ENCODE measurements around the gene GLT6D1.

The GLT6D1 gene

GRCh38 chr9:135613946-135614805, 25.2 kb downstream of the GLT6D1 start:
- no peaks in the 10 kb centered on the region for H3K36me3 ChIP-seq (ENCODE audit: control insufficient read depth, insufficient read depth, low read length)
- no peak overlapping the region for H3K4me2 ChIP-seq (ENCODE audit: low read length)
- H3K9me3 ChIP-seq (ENCODE audit: control insufficient read depth, low read length): no peaks in the 10 kb centered on the region
- H3K4me3 ChIP-seq (ENCODE audit: low read depth, low read length): no peak overlapping the region
- no peak for TF ChIP-seq CTCF (IDR thresholded peaks at IDR 0.05)
- H3K27me3 ChIP-seq (ENCODE audit: control insufficient read depth, insufficient read depth, low read length): no peaks in the 10 kb centered on the region
- no peaks in the 10 kb centered on the region for H3K79me2 ChIP-seq
- H2AFZ ChIP-seq: no peak overlapping the region
- H3K4me1 ChIP-seq: no peaks in the 10 kb centered on the region
- no peak overlapping the region for H3K9ac ChIP-seq
- H3K27ac ChIP-seq: no peak overlapping the region

GRCh38 chr9:135612981-135613910, 26.1 kb downstream of the GLT6D1 start:
- Histone ChIP-seq H3K9ac (no peak overlapping the region), H3K4me2 (ENCODE audit: low read length) (no peak overlapping the region), H3K27me3 (ENCODE audit: control insufficient read depth, insufficient read depth, low read length) (no peaks in the 10 kb centered on the region), H3K4me3 (ENCODE audit: low read depth, low read length) (no peak overlapping the region), H3K4me1 (no peaks in the 10 kb centered on the region), H3K27ac (no peak overlapping the region), H2AFZ (no peak overlapping the region), H3K36me3 (ENCODE audit: control insufficient read depth, insufficient read depth, low read length) (no peaks in the 10 kb centered on the region), H3K9me3 (ENCODE audit: control insufficient read depth, low read length) (no peaks in the 10 kb centered on the region), H3K79me2 (no peaks in the 10 kb centered on the region)
- TF ChIP-seq CTCF (IDR thresholded peaks at IDR 0.05): no peak

GRCh38 chr9:135612437-135612836, 26.9 kb downstream of the GLT6D1 start:
- Histone ChIP-seq H2AFZ (no peak overlapping the region), H3K4me3 (ENCODE audit: low read depth, low read length) (no peak overlapping the region), H3K4me2 (ENCODE audit: low read length) (no peak overlapping the region), H3K9ac (no peak overlapping the region), H3K36me3 (ENCODE audit: control insufficient read depth, insufficient read depth, low read length) (no peaks in the 10 kb centered on the region), H3K4me1 (no peaks in the 10 kb centered on the region), H3K9me3 (ENCODE audit: control insufficient read depth, low read length) (no peaks in the 10 kb centered on the region), H3K27me3 (ENCODE audit: control insufficient read depth, insufficient read depth, low read length) (no peaks in the 10 kb centered on the region), H3K27ac (no peak overlapping the region), H3K79me2 (no peaks in the 10 kb centered on the region)
- no peak for TF ChIP-seq CTCF (IDR thresholded peaks at IDR 0.05)

- Histone ChIP-seq H3K9ac (no peak overlapping the region), H3K9me3 (ENCODE audit: control insufficient read depth, low read length) (no peaks in the 10 kb centered on the region), H3K79me2 (no peaks in the 10 kb centered on the region), H3K4me2 (ENCODE audit: low read length) (no peak overlapping the region), H3K36me3 (ENCODE audit: control insufficient read depth, insufficient read depth, low read length) (no peaks in the 10 kb centered on the region), H3K4me3 (ENCODE audit: low read depth, low read length) (no peak overlapping the region), H2AFZ (no peak overlapping the region), H3K27me3 (ENCODE audit: control insufficient read depth, insufficient read depth, low read length) (no peaks in the 10 kb centered on the region), H3K4me1 (no peaks in the 10 kb centered on the region), H3K27ac (no peak overlapping the region)
- no peak for TF ChIP-seq CTCF (IDR thresholded peaks at IDR 0.05)
These were observed 27.5 kb downstream of the GLT6D1 start for GRCh38 chr9:135611875-135612209.
